Measurements from ENCODE around the gene ZCCHC14. TPM values are rescaled to one million over a fixed set of nuclear protein-coding genes. Genes with fewer than 3 reads are reported as not detected.

ZCCHC14 gene
- total RNA-seq, 1 experiment from 2014 or later = 45.4 TPM

DNA sequence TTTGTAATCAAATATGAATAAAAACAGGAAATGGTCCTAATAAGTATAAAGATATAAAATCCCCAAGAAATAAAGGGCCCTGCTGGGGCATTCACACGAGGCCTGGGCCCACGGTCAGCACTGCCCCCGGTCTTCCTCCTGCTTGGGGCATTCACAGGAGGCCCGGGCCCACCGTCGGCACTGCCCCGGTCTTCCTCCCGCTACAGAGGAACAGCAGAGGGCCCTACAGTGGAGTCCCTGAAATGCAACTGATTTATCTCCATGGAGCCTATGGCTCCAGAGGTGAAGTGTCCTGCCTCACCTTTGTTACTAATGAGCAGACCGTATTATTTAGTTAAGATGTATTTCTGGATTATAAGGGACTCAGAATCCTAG is 54.2 kb downstream of the ZCCHC14 start:
- no TSS peak for BruUV-seq (replicated peaks)
- H3K4me1 Mint-ChIP-seq (ENCODE audit: low read depth, unreplicated experiment) = no peaks in the 10 kb centered on the region
- no peak overlapping the region for H3K27ac Mint-ChIP-seq (ENCODE audit: unreplicated experiment)
- CTCF ChIA-PET = no interaction called here
- no peak for DNase-seq
- TF ChIP-seq, protein P1, sequence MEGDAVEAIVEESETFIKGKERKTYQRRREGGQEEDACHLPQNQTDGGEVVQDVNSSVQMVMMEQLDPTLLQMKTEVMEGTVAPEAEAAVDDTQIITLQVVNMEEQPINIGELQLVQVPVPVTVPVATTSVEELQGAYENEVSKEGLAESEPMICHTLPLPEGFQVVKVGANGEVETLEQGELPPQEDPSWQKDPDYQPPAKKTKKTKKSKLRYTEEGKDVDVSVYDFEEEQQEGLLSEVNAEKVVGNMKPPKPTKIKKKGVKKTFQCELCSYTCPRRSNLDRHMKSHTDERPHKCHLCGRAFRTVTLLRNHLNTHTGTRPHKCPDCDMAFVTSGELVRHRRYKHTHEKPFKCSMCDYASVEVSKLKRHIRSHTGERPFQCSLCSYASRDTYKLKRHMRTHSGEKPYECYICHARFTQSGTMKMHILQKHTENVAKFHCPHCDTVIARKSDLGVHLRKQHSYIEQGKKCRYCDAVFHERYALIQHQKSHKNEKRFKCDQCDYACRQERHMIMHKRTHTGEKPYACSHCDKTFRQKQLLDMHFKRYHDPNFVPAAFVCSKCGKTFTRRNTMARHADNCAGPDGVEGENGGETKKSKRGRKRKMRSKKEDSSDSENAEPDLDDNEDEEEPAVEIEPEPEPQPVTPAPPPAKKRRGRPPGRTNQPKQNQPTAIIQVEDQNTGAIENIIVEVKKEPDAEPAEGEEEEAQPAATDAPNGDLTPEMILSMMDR (IDR thresholded peaks at IDR 0.05; ENCODE audit: unreplicated experiment) = no peak
- H3K27me3 Mint-ChIP-seq (ENCODE audit: unreplicated experiment) = no peaks in the 10 kb centered on the region
- H3K4me3 Mint-ChIP-seq (ENCODE audit: low read depth, unreplicated experiment) = no peak overlapping the region
- H3K9me3 Mint-ChIP-seq (ENCODE audit: low read depth, unreplicated experiment) = no peaks in the 10 kb centered on the region
- intact Hi-C loops (cut with micrococcal nuclease; ENCODE audit: unreplicated experiment) = no loop called here
- H3K36me3 Mint-ChIP-seq (ENCODE audit: insufficient read depth, unreplicated experiment) = peaks cover 9% of the 10 kb centered on the region

DNA sequence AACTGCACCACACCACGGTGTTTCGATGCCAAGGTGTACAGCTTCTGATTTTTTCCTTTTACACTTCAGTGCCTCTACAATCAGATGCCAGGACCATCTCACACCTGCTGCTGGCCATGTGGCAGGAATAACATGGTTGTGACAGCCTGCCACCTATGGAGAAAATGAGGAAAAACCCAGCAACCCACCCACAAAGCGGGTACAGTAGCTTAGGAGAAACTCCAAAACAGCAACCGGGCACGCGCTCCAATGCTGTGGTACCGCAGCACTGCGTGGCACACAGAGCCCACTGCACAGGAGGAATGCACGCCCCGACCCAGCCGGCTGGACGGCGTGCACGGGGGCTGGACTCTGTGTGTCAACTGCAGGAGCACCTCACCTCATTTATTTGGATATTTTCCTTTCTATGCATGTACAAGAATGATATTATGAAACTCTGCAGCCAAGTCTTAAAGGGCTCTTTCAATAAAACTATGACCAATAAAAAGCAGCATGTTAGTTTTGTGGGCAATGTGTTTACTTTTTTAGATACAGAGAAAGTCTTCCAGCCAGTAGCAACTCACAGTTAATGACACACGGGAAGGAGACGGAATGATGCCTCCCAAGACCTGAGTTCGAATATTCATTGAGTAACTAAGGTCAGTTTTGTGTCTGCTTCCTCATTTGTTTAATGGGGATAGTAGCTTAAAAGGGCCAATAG is 54.8 kb downstream of the ZCCHC14 start:
- Mint-ChIP-seq H3K27ac (ENCODE audit: unreplicated experiment) (no peak overlapping the region), H3K9me3 (ENCODE audit: low read depth, unreplicated experiment) (no peaks in the 10 kb centered on the region), H3K36me3 (ENCODE audit: insufficient read depth, unreplicated experiment) (peaks cover 13% of the 10 kb centered on the region), H3K4me1 (ENCODE audit: low read depth, unreplicated experiment) (no peaks in the 10 kb centered on the region), H3K4me3 (ENCODE audit: low read depth, unreplicated experiment) (no peak overlapping the region), H3K27me3 (ENCODE audit: unreplicated experiment) (no peaks in the 10 kb centered on the region)
- CTCF ChIA-PET = no interaction called here
- no TSS peak for BruUV-seq (replicated peaks)
- intact Hi-C loops (cut with micrococcal nuclease; ENCODE audit: unreplicated experiment) = no loop called here
- TF ChIP-seq, protein P1 (IDR thresholded peaks at IDR 0.05; ENCODE audit: unreplicated experiment) = no peak
- no peak for DNase-seq

DNA sequence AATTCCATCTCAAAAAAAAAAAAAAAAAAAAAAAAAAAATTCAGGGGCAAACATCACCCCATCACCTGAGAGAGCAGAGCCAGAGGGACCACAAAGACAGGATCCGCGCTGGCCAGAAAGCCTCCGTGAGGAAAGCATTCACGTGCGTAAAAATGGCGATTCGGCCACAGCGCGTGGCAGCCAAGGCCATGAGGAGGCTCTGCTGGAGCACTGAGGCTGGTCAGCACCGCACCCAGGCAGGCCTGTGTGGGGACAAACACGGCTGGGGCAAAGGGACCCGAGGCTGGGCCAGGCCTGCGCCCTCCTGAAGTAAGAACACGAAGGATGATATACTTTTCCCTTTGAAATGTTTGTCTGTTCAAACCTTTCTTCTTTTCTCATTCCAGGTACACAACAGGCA is 55.5 kb downstream of the ZCCHC14 start:
- Mint-ChIP-seq H3K4me1 (ENCODE audit: low read depth, unreplicated experiment) (no peaks in the 10 kb centered on the region), H3K36me3 (ENCODE audit: insufficient read depth, unreplicated experiment) (peaks cover 16% of the 10 kb centered on the region), H3K9me3 (ENCODE audit: low read depth, unreplicated experiment) (no peaks in the 10 kb centered on the region), H3K4me3 (ENCODE audit: low read depth, unreplicated experiment) (no peak overlapping the region), H3K27ac (ENCODE audit: unreplicated experiment) (no peak overlapping the region), H3K27me3 (ENCODE audit: unreplicated experiment) (no peaks in the 10 kb centered on the region)
- intact Hi-C loops (cut with micrococcal nuclease; ENCODE audit: unreplicated experiment) = no loop called here
- CTCF ChIA-PET = no interaction called here
- TF ChIP-seq, protein P1 (IDR thresholded peaks at IDR 0.05; ENCODE audit: unreplicated experiment) = no peak
- BruUV-seq (replicated peaks) = no TSS peak
- DNase-seq = no peak

DNA sequence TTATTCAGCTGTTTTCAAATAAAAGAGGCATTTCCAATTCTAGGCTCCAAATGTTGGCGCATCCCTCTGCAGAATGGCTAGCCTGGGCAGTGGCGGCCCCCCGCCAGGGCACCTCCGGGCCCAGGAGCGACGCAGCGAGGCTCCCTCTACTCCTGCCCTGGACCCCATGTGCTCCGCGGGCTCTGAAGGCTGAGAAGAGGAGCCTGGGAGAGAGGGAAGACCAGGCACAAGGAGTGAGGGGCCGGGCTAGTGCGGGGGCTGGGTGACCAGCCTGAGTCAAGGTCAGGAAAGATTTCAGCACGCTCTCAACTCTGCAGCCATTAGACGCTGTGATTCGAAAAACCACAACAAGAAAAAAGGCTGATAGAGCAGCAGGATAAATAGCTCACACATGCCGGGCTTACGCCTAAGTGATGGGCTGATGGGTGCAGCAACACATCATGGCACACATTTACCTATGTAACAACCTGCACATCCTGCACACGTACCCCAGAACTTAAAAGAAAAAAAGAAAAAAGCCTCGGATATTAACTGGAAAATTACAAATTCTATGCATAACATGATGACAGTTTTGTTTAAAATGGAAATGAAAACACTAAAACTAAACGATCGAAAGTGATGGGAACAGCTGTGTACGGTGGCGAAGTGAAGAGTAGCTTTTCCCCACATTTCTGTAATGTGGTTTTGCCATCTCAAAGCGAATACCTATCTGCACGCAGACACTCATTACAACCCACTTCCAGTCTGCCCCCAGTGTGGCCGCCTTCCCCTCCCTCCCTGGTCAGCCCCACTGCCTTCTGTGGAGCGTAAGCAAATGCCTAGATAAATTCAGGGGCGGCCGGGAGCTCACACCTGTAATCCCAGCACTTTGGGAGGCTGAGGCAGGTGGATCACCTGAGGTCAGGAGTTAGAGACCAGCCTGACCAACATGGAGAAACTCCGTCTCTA is 56.3 kb downstream of the ZCCHC14 start:
- TF ChIP-seq, protein P1 (IDR thresholded peaks at IDR 0.05; ENCODE audit: unreplicated experiment) = no peak
- intact Hi-C loops (cut with micrococcal nuclease; ENCODE audit: unreplicated experiment) = no loop called here

More for the DNA sequence above, 56.3 kb downstream of the ZCCHC14 start:
- DNase-seq = no peak
- Mint-ChIP-seq H3K27ac (ENCODE audit: unreplicated experiment) (no peak overlapping the region), H3K4me1 (ENCODE audit: low read depth, unreplicated experiment) (no peaks in the 10 kb centered on the region), H3K4me3 (ENCODE audit: low read depth, unreplicated experiment) (no peak overlapping the region), H3K36me3 (ENCODE audit: insufficient read depth, unreplicated experiment) (peaks cover 13% of the 10 kb centered on the region), H3K27me3 (ENCODE audit: unreplicated experiment) (no peaks in the 10 kb centered on the region), H3K9me3 (ENCODE audit: low read depth, unreplicated experiment) (no peaks in the 10 kb centered on the region)
- CTCF ChIA-PET = no interaction called here
- no TSS peak for BruUV-seq (replicated peaks)

All from Calu3 (cell line).